RPMI8226 (cell line): Measurements from ENCODE around the gene PSME3IP1.
A peak's percentile ranks its signal among the peaks of the same experiment; 100 is the strongest.

Source experiments
- DNase-seq: peaks from one replicate; pipeline ENCODE4 v3.0.0-alpha.2; 2015

Gene PSME3IP1

GRCh38 chr16:57143149-57143921 lies 42.5 kb downstream of the PSME3IP1 start:
- DNase-seq: no peak

- DNase-seq: no peak
Observed at GRCh38 chr16:57141822-57142631, 43.8 kb downstream of the PSME3IP1 start.

GRCh38 chr16:57140931-57141668 lies 44.7 kb downstream of the PSME3IP1 start:
- no peak for DNase-seq

- no peak for DNase-seq
Observed at GRCh38 chr16:57138281-57138935, 47.4 kb downstream of the PSME3IP1 start.

- DNase-seq: no peak
Observed at GRCh38 chr16:57137566-57138273, 48.1 kb downstream of the PSME3IP1 start.

- no peak for DNase-seq
Observed at GRCh38 chr16:57137043-57137442, 48.8 kb downstream of the PSME3IP1 start.

- DNase-seq: peak; percentile 71
Observed at GRCh38 chr16:57134982-57135381, 50.9 kb downstream of the PSME3IP1 start.

GRCh38 chr16:57133886-57134285 lies 52.0 kb downstream of the PSME3IP1 start:
- DNase-seq: no peak

- no peak for DNase-seq
Observed at GRCh38 chr16:57133031-57133430, 52.8 kb downstream of the PSME3IP1 start.

GRCh38 chr16:57132470-57132869 lies 53.4 kb downstream of the PSME3IP1 start:
- DNase-seq: no peak

- no peak for DNase-seq
Observed at GRCh38 chr16:57131351-57131970, 54.4 kb downstream of the PSME3IP1 start.

- no peak for DNase-seq
Observed at GRCh38 chr16:57130950-57131321, 54.9 kb downstream of the PSME3IP1 start.

- no peak for DNase-seq
Observed at GRCh38 chr16:57128771-57129389, 57.0 kb downstream of the PSME3IP1 start.

GRCh38 chr16:57127836-57128235 lies 58.0 kb downstream of the PSME3IP1 start:
- no peak for DNase-seq

GRCh38 chr16:57127037-57127763 lies 58.6 kb downstream of the PSME3IP1 start:
- DNase-seq: no peak

- DNase-seq: no peak
Observed at GRCh38 chr16:57126411-57126810, 59.4 kb downstream of the PSME3IP1 start.

GRCh38 chr16:57125969-57126368 lies 59.9 kb downstream of the PSME3IP1 start:
- DNase-seq: no peak

- DNase-seq: no peak
Observed at GRCh38 chr16:57125376-57125775, 60.5 kb downstream of the PSME3IP1 start.

- DNase-seq: no peak
Observed at GRCh38 chr16:57123974-57124674, 61.7 kb downstream of the PSME3IP1 start.
